A549 (cell line): Measurements from ENCODE around the gene MAVS. TPM values are rescaled to one million over a fixed set of nuclear protein-coding genes. Genes with fewer than 3 reads are reported as not detected.

Experiments used
- ATAC-seq, 2 experiments: fragments of 200-7000 bp in 1 of 2; fragments of >200 bp in 1 of 2; cut with Nextera tagmentation in 1 of 2; cut with Tn5 transposase in 1 of 2; 3 replicates each; pipeline versions ENCODE4 v1.8.0 to v1.9.1; 2018 to 2020; ENCODE audit warnings: mild to moderate bottlenecking in 1 of 2, moderate library complexity in 1 of 2
- CTCF ChIA-PET: fragments of 300-600 bp; sonication (Branson Sonifier 250); formaldehyde crosslinking; extraction: SDS; loops from one replicate; lab custom pipeline; 2021; ENCODE audit warnings: antibody characterized with exemption, inconsistent platforms; lab: Yijun Ruan, JAX
- POLR2A ChIA-PET: fragments of 350-600 bp; formaldehyde crosslinking; extraction: SDS; loops from one replicate; lab custom pipeline; 2021; ENCODE audit warnings: antibody characterized with exemption, inconsistent platforms; lab: Yijun Ruan, JAX
- DNase-seq, 2 experiments: peaks; one replicate each; pipeline versions ENCODE4 v3.0.0 to v3.0.0-alpha.2; 2011 to 2016; ENCODE audit warnings: low read depth in 1 of 2, low spot score in 1 of 2
- FAIRE-seq: peaks from 2 replicates; lab custom pipeline; 2011; peaks lifted over from hg19 to GRCh38; lab: Jason Lieb, UNC
- H3K27ac ChIP-seq, 2 experiments: fragments of >200 bp; sonication (Bioruptor Twin); formaldehyde crosslinking; 3 replicates each; pipeline ENCODE4 v1.5.1; 2016 to 2017
- H3K4me1 ChIP-seq: fragments of >200 bp; sonication (Bioruptor Twin); formaldehyde crosslinking; 3 replicates; pipeline ENCODE4 v1.6.1; 2016
- H3K4me2 ChIP-seq: fragments of >200 bp; sonication (Bioruptor Twin); formaldehyde crosslinking; 3 replicates; pipeline ENCODE4 v1.6.1; 2016
- H3K4me3 ChIP-seq: fragments of >200 bp; sonication (Bioruptor Twin); formaldehyde crosslinking; 3 replicates; pipeline ENCODE4 v1.5.1; 2016
- H3K9me3 ChIP-seq: fragments of >200 bp; sonication (Bioruptor Twin); formaldehyde crosslinking; 3 replicates; pipeline ENCODE4 v1.6.1; 2016
- EHMT2 ChIP-seq: fragments of 200-600 bp; sonication (generic); IDR thresholded peaks from 2 replicates; pipeline ENCODE4 v1.6.1; 2016; ENCODE audit warnings: antibody characterized with exemption, low read depth, mild to moderate bottlenecking, moderate library complexity
- EP300 ChIP-seq, 2 experiments: fragments of >200 bp; sonication (Bioruptor Twin); formaldehyde crosslinking; IDR thresholded peaks; 2 replicates in 1 of 2; 3 replicates in 1 of 2; pipeline ENCODE4 v1.6.1; 2016 to 2017
- FOSL2 ChIP-seq, 2 experiments: fragments of 450-650 bp in 1 of 2; fragments of >200 bp in 1 of 2; sonication (Bioruptor Twin) in 1 of 2; formaldehyde crosslinking; IDR thresholded peaks; 2 replicates each; pipeline versions ENCODE4 v1.5.0 to v1.6.1; 2016 to 2020; ENCODE audit warnings: mild to moderate bottlenecking in 1 of 2, moderate library complexity in 1 of 2
- HOXA7 ChIP-seq: fragments of 250-450 bp; sonication (Bioruptor Pico); IDR thresholded peaks from 2 replicates; pipeline ENCODE4 v1.5.0; 2020; ENCODE audit warnings: mild to moderate bottlenecking, moderate library complexity
- HOXB5 ChIP-seq: fragments of 250-450 bp; sonication (Bioruptor Pico); IDR thresholded peaks from 2 replicates; pipeline ENCODE4 v1.5.0; 2020; ENCODE audit warnings: mild to moderate bottlenecking, moderate library complexity
- JUN ChIP-seq, 2 experiments: fragments of >200 bp; sonication (Bioruptor Twin); formaldehyde crosslinking; IDR thresholded peaks; 2 replicates in 1 of 2; 3 replicates in 1 of 2; pipeline ENCODE4 v1.6.1; 2016 to 2017
- JUNB ChIP-seq: fragments of >200 bp; sonication (Bioruptor Twin); formaldehyde crosslinking; IDR thresholded peaks from 2 replicates; pipeline ENCODE4 v1.6.1; 2016
- NFE2L2 ChIP-seq: fragments of 150-350 bp; conservative IDR thresholded peaks from 2 replicates; pipeline ENCODE4 v1.6.1; 2014; ENCODE audit warnings: low read length
- POLR2A ChIP-seq: IDR thresholded peaks from 2 replicates; pipeline ENCODE4 v1.6.1; 2012; ENCODE audit warnings: mild to moderate bottlenecking, low read length
- POLR2AphosphoS2 ChIP-seq: conservative IDR thresholded peaks from 2 replicates; pipeline ENCODE4 v1.6.1; 2012; ENCODE audit warnings: low read length, improper control_type of control experiment, inconsistent platforms
- RARB ChIP-seq: fragments of 250-450 bp; sonication (Bioruptor Pico); IDR thresholded peaks from 2 replicates; pipeline ENCODE4 v1.8.0; 2021; ENCODE audit warnings: mild to moderate bottlenecking, moderate library complexity
- RFX5 ChIP-seq: fragments of 450-650 bp; IDR thresholded peaks from 2 replicates; pipeline ENCODE4 v1.7.1; 2014; ENCODE audit warnings: antibody characterized with exemption, mild to moderate bottlenecking, moderate library complexity
- TFCP2L1 ChIP-seq: fragments of 250-450 bp; sonication (Bioruptor Pico); IDR thresholded peaks from 2 replicates; pipeline ENCODE4 v1.5.0; 2021; ENCODE audit warnings: mild to moderate bottlenecking
- TP53 ChIP-seq: fragments of 250-450 bp; sonication (Bioruptor Pico); IDR thresholded peaks from 2 replicates; pipeline ENCODE4 v1.5.0; 2021; ENCODE audit warnings: mild to moderate bottlenecking, moderate library complexity
- ZC3H11A ChIP-seq: fragments of 450-650 bp; IDR thresholded peaks from 2 replicates; pipeline ENCODE4 v1.6.1; 2014; ENCODE audit warnings: antibody characterized with exemption, mild to moderate bottlenecking
- ZNF302 ChIP-seq: fragments of 250-450 bp; sonication (Bioruptor Pico); IDR thresholded peaks from 2 replicates; pipeline ENCODE4 v1.9.0; 2021; ENCODE audit warnings: inconsistent platforms, mild to moderate bottlenecking, moderate library complexity
- WGBS: methylation state at CpG from one replicate; pipeline ENCODE4 v1.1.6; 2017; ENCODE audit errors: missing lambda C conversion rate; 5-methylcytosine and 5-hydroxymethylcytosine counted together
- polyA plus RNA-seq, 4 experiments: library from polyadenylated mRNA; depleted of rRNA in 3 of 4; stranded (reverse); fragments of >200 nt; fragmentation: RNase III in 1 of 4; extraction: RNeasy Plus Mini Kit Qiagen cat#74134 plus additional on column Dnase treatment in 1 of 4; gene quantifications; 2 replicates in 3 of 4; 3 replicates in 1 of 4; pipeline ENCODE4 v1.2.3, GENCODE V29; 2011 to 2017
- TF ChIP-seq, protein P1 (sequence below): fragments of >200 bp; sonication (Bioruptor Twin); formaldehyde crosslinking; IDR thresholded peaks from 3 replicates; pipeline ENCODE4 v1.5.1; 2016
- TF ChIP-seq, protein P2 (sequence below): fragments of 250-450 bp; sonication (Bioruptor Pico); IDR thresholded peaks from 2 replicates; pipeline ENCODE4 v1.5.0; 2021; ENCODE audit warnings: mild to moderate bottlenecking, moderate library complexity, borderline replicate concordance
- TF ChIP-seq, protein P3 (sequence below): IDR thresholded peaks from 2 replicates; pipeline ENCODE4 v1.6.1; 2012; ENCODE audit warnings: low read depth, borderline replicate concordance
- TF ChIP-seq, protein P4 (sequence below): fragments of >200 bp; sonication (Bioruptor Twin); formaldehyde crosslinking; IDR thresholded peaks from 3 replicates; pipeline ENCODE4 v1.6.1; 2016

The MAVS gene
- polyA plus RNA-seq, 2 of the 4 experiments (the other 2 are of a cell fraction) = 18.9 to 31.0 TPM

DNA sequence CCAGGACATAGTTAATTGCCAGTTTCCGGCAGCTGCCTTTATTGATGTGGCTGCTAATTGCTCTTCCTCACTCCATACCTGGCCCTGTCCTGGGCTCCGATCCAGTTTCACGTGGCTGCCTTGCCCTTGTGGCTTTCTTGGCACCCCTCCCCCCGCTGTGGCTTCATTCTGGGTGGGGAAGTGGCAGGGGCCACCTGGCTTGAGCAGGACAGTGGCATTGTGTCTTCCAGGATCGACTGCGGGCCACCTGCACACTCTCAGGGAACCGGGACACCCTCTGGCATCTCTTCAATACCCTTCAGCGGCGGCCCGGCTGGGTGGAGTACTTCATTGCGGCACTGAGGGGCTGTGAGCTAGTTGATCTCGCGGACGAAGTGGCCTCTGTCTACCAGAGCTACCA lies 10.8 kb downstream of the MAVS start:
- H3K27ac ChIP-seq = no peak overlapping the region
- TF ChIP-seq, protein P1, sequence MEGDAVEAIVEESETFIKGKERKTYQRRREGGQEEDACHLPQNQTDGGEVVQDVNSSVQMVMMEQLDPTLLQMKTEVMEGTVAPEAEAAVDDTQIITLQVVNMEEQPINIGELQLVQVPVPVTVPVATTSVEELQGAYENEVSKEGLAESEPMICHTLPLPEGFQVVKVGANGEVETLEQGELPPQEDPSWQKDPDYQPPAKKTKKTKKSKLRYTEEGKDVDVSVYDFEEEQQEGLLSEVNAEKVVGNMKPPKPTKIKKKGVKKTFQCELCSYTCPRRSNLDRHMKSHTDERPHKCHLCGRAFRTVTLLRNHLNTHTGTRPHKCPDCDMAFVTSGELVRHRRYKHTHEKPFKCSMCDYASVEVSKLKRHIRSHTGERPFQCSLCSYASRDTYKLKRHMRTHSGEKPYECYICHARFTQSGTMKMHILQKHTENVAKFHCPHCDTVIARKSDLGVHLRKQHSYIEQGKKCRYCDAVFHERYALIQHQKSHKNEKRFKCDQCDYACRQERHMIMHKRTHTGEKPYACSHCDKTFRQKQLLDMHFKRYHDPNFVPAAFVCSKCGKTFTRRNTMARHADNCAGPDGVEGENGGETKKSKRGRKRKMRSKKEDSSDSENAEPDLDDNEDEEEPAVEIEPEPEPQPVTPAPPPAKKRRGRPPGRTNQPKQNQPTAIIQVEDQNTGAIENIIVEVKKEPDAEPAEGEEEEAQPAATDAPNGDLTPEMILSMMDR = no peak
- no peak for TF ChIP-seq JUN (IDR thresholded peaks at IDR 0.05)
- no peak for TF ChIP-seq JUNB
- TF ChIP-seq, protein P2, sequence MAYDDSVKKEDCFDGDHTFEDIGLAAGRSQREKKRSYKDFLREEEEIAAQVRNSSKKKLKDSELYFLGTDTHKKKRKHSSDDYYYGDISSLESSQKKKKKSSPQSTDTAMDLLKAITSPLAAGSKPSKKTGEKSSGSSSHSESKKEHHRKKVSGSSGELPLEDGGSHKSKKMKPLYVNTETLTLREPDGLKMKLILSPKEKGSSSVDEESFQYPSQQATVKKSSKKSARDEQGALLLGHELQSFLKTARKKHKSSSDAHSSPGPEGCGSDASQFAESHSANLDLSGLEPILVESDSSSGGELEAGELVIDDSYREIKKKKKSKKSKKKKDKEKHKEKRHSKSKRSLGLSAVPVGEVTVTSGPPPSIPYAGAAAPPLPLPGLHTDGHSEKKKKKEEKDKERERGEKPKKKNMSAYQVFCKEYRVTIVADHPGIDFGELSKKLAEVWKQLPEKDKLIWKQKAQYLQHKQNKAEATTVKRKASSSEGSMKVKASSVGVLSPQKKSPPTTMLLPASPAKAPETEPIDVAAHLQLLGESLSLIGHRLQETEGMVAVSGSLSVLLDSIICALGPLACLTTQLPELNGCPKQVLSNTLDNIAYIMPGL (CRISPR knock-in tag) = no peak
- TF ChIP-seq EP300 (IDR thresholded peaks at IDR 0.05) = no peak
- TF ChIP-seq HOXB5 (CRISPR knock-in tag) = no peak
- no peak for TF ChIP-seq POLR2A
- TF ChIP-seq FOSL2 (IDR thresholded peaks at IDR 0.05) = no peak
- TF ChIP-seq FOSL2 (CRISPR knock-in tag; IDR thresholded peaks at IDR 0.05) = no peak
- TF ChIP-seq TP53 (CRISPR knock-in tag) = no peak
- TF ChIP-seq RARB = no peak
- peaks cover 5% of the 10 kb centered on the region for H3K9me3 ChIP-seq
- ChIA-PET POLR2A (no interaction called here), CTCF (interaction anchor here (1.0 to 8.8 kb wide), 10 partner anchors 8 to 181 kb away, joined by 3 to 132 read pairs (median 6); partner anchors contain the start of genes ADISSP, AP5S1 and CENPB)
- H3K4me3 ChIP-seq = no peak overlapping the region
- H3K4me1 ChIP-seq = 0 out of 3 replicates have a peak, but pooled peaks cover 5% of the 10 kb centered on the region
- FAIRE-seq (no peak), DNase-seq (no peak), ATAC-seq (no peak)
- no peak overlapping the region for H3K4me2 ChIP-seq
- WGBS = 86% methylated on average over 14 of the region's 14 CpGs

DNA sequence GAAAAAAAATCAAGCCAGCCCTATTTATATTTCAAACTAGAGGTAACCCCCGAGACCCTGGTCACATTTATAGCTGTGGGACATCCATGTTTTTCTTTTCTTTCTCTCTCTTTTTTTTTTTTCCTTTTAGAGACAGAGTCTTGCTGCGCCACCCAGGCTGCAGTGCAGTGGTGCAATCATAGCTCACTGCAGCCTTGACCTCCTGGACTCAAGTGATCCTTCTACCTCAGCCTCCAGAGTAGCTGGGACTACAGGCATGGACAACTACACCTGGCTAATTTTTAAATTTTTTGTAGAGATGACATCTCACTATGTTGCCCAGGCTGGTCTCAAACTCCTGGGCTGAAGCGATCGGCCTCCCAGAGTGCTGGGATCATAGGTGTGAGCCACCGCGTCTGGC lies 12.1 kb downstream of the MAVS start:
- ATAC-seq (no peak), DNase-seq (no peak), FAIRE-seq (no peak)
- 95% methylated on average over 6 of the region's 6 CpGs for WGBS
- ChIA-PET POLR2A (no interaction called here), CTCF (interaction anchor here (1.1 to 7.2 kb wide), 6 partner anchors 9 to 99 kb away, joined by 3 to 132 read pairs (median 6); partner anchors contain the start of gene AP5S1)
- no peak for TF ChIP-seq EHMT2
- TF ChIP-seq, protein P1 = no peak
- no peak for TF ChIP-seq ZC3H11A
- TF ChIP-seq RFX5 = no peak
- TF ChIP-seq, protein P3, sequence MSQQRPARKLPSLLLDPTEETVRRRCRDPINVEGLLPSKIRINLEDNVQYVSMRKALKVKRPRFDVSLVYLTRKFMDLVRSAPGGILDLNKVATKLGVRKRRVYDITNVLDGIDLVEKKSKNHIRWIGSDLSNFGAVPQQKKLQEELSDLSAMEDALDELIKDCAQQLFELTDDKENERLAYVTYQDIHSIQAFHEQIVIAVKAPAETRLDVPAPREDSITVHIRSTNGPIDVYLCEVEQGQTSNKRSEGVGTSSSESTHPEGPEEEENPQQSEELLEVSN = no peak
- TF ChIP-seq POLR2AphosphoS2 = no peak
- no peak for TF ChIP-seq HOXA7
- no peak for TF ChIP-seq TFCP2L1
- TF ChIP-seq RARB = no peak
- TF ChIP-seq, protein P4, sequence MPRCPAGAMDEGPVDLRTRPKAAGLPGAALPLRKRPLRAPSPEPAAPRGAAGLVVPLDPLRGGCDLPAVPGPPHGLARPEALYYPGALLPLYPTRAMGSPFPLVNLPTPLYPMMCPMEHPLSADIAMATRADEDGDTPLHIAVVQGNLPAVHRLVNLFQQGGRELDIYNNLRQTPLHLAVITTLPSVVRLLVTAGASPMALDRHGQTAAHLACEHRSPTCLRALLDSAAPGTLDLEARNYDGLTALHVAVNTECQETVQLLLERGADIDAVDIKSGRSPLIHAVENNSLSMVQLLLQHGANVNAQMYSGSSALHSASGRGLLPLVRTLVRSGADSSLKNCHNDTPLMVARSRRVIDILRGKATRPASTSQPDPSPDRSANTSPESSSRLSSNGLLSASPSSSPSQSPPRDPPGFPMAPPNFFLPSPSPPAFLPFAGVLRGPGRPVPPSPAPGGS = no peak
- TF ChIP-seq ZNF302 (CRISPR knock-in tag) = no peak
- TF ChIP-seq NFE2L2 = no peak
- Histone ChIP-seq H3K4me1 (0 out of 3 replicates have a peak, but pooled peaks cover 5% of the 10 kb centered on the region), H3K9me3 (peaks cover 6% of the 10 kb centered on the region), H3K27ac (no peak overlapping the region), H3K4me3 (no peak overlapping the region), H3K4me2 (no peak overlapping the region)
